NB4 (cell line): ENCODE data around the gene TWSG1.

ENCODE experiments used
- CTCF ChIP-seq: IDR thresholded peaks from one replicate; pipeline ENCODE4 v1.5.1; 2012; ENCODE audit warnings: low read depth, low read length
- MYC ChIP-seq: IDR thresholded peaks from 2 replicates; pipeline ENCODE4 v1.6.1; 2011; ENCODE audit warnings: low read depth, low read length
- POLR2A ChIP-seq: IDR thresholded peaks from 2 replicates; pipeline ENCODE4 v1.6.1; 2011; ENCODE audit warnings: mild to moderate bottlenecking; ENCODE audit not compliant: insufficient read length; ENCODE audit errors: extremely low read depth

GRCh38 chr18:9392726-9393125 lies 58.2 kb downstream of the TWSG1 start:
- TF ChIP-seq POLR2A: no peak
- TF ChIP-seq CTCF: no peak
- no peak for TF ChIP-seq MYC
